H1 (cell line): Measurements from ENCODE around the gene CPLANE1. TPM values are rescaled to one million over a fixed set of nuclear protein-coding genes. Genes with fewer than 3 reads are reported as not detected.

Source experiments
- CTCF ChIA-PET: fragments of 300-600 bp; sonication (Branson Sonifier 250); formaldehyde crosslinking; loops from one replicate; lab custom pipeline; 2021; ENCODE audit not compliant: partially characterized antibody; lab: Charles Lee
- POLR2A ChIA-PET: fragments of 300-600 bp; sonication (Branson Sonifier 250); formaldehyde crosslinking; loops from one replicate; lab custom pipeline; 2021; ENCODE audit warnings: inconsistent platforms; ENCODE audit not compliant: partially characterized antibody; lab: Charles Lee
- DNase-seq, 2 experiments: peaks; one replicate each; pipeline versions ENCODE4 v3.0.0 to v3.0.0-alpha.2; 2010 to 2022; ENCODE audit warnings: low spot score in 2 of 2, low read depth in 1 of 2, mixed read lengths in 1 of 2
- FAIRE-seq: peaks from 2 replicates; lab custom pipeline; 2011; peaks lifted over from hg19 to GRCh38; lab: Jason Lieb, UNC
- H2AFZ ChIP-seq: 2 replicates; pipeline ENCODE4 v1.8.1; 2012; ENCODE audit warnings: low read length, inconsistent platforms
- H2AK5ac ChIP-seq: 2 replicates; pipeline ENCODE4 v1.6.1; 2013; ENCODE audit warnings: low read depth, low read length
- H2BK120ac ChIP-seq: replicated peaks from 2 replicates; pipeline ENCODE3; 2013; ENCODE audit warnings: low read depth, low read length, inconsistent platforms
- H2BK12ac ChIP-seq: 2 replicates; pipeline ENCODE4 v1.6.1; 2013; ENCODE audit warnings: low read depth, low read length
- H2BK15ac ChIP-seq: 2 replicates; pipeline ENCODE4 v1.6.1; 2013; ENCODE audit warnings: low read length
- H2BK20ac ChIP-seq: 2 replicates; pipeline ENCODE4 v1.6.1; 2013; ENCODE audit warnings: low read length
- H2BK5ac ChIP-seq: 2 replicates; pipeline ENCODE4 v1.6.1; 2013; ENCODE audit warnings: low read depth, low read length
- H3K14ac ChIP-seq: 2 replicates; pipeline ENCODE4 v1.6.1; 2013; ENCODE audit warnings: inconsistent platforms; ENCODE audit not compliant: insufficient read length
- H3K18ac ChIP-seq: 2 replicates; pipeline ENCODE4 v1.6.1; 2013; ENCODE audit warnings: low read length; ENCODE audit errors: extremely low read depth
- H3K23ac ChIP-seq: 2 replicates; pipeline ENCODE4 v1.6.1; 2013; ENCODE audit warnings: inconsistent platforms; ENCODE audit not compliant: insufficient read length
- H3K23me2 ChIP-seq: 2 replicates; pipeline ENCODE4 v1.6.1; 2013; ENCODE audit warnings: low read depth, low read length
- H3K27ac ChIP-seq: 2 replicates; pipeline ENCODE4 v1.6.1; 2011; ENCODE audit warnings: low read depth, low read length, inconsistent platforms
- H3K27me3 ChIP-seq, 4 experiments: replicated peaks in 1 of 4; 1 replicate in 1 of 4; 2 replicates in 3 of 4; pipeline versions ENCODE4 v1.6.1 to v1.8.1; 2011 to 2013; ENCODE audit warnings: low read length in 3 of 4, mild to moderate bottlenecking in 3 of 4, inconsistent platforms in 2 of 4, mixed read lengths in 2 of 4, moderate library complexity in 1 of 4; ENCODE audit not compliant: control insufficient read depth in 3 of 4, insufficient read depth in 3 of 4; ENCODE audit errors: extremely low read depth in 1 of 4
- H3K36me3 ChIP-seq, 4 experiments: 2 replicates each; pipeline versions ENCODE4 v1.6.1 to v1.8.1; 2011 to 2013; ENCODE audit warnings: mild to moderate bottlenecking in 4 of 4, low read length in 3 of 4, moderate library complexity in 2 of 4, control low read depth in 1 of 4, inconsistent platforms in 1 of 4; ENCODE audit not compliant: insufficient read depth in 4 of 4, control insufficient read depth in 2 of 4
- H3K4ac ChIP-seq: replicated peaks from 2 replicates; pipeline ENCODE3; 2013; ENCODE audit warnings: low read length, low read depth, mixed read lengths, inconsistent platforms; ENCODE audit not compliant: insufficient read length
- H3K4me1 ChIP-seq, 4 experiments: replicated peaks in 1 of 4; 1 replicate in 1 of 4; 2 replicates in 3 of 4; pipeline versions ENCODE4 v1.6.1 to v1.8.1; 2011 to 2013; ENCODE audit warnings: low read length in 3 of 4, inconsistent platforms in 2 of 4, mixed read lengths in 1 of 4; ENCODE audit not compliant: insufficient read depth in 4 of 4, control insufficient read depth in 3 of 4
- H3K4me2 ChIP-seq, 2 experiments: 2 replicates each; pipeline versions ENCODE4 v1.6.1 to v1.8.1; 2011 to 2013; ENCODE audit warnings: low read depth in 2 of 2, low read length in 2 of 2, control low read depth in 1 of 2, inconsistent platforms in 1 of 2, mild to moderate bottlenecking in 1 of 2; ENCODE audit not compliant: insufficient read depth in 1 of 2
- H3K4me3 ChIP-seq, 4 experiments: fragments of 200-600, 300-600 bp in 1 of 4; sonication (generic), shearing (Covaris generic), sonication (Bioruptor Twin) in 1 of 4; 2 replicates each; pipeline versions ENCODE4 v1.5.1 to v1.8.1; 2011 to 2016; ENCODE audit warnings: low read length in 4 of 4, low read depth in 3 of 4, control low read depth in 2 of 4, inconsistent platforms in 2 of 4, mild to moderate bottlenecking in 2 of 4, mixed read lengths in 1 of 4, moderate library complexity in 1 of 4; ENCODE audit not compliant: insufficient read depth in 2 of 4; ENCODE audit errors: extremely low read depth in 1 of 4
- H3K56ac ChIP-seq: replicated peaks from 2 replicates; pipeline ENCODE3; 2013; ENCODE audit warnings: low read depth, mild to moderate bottlenecking, mixed read lengths, low read length, inconsistent platforms; ENCODE audit not compliant: insufficient read length
- H3K79me1 ChIP-seq: 2 replicates; pipeline ENCODE4 v1.6.1; 2013; ENCODE audit warnings: low read depth, low read length, control low read depth
- H3K79me2 ChIP-seq, 2 experiments: 2 replicates each; pipeline versions ENCODE4 v1.6.1 to v1.8.1; 2012 to 2013; ENCODE audit warnings: low read length in 2 of 2, mild to moderate bottlenecking in 2 of 2, inconsistent platforms in 1 of 2; ENCODE audit not compliant: insufficient read depth in 2 of 2, control insufficient read depth in 1 of 2
- H3K9ac ChIP-seq, 4 experiments: replicated peaks in 1 of 4; 1 replicate in 1 of 4; 2 replicates in 3 of 4; pipeline versions ENCODE4 v1.6.1 to v1.8.1; 2011 to 2013; ENCODE audit warnings: low read depth in 3 of 4, low read length in 3 of 4, control low read depth in 2 of 4, mild to moderate bottlenecking in 2 of 4, moderate library complexity in 2 of 4, inconsistent platforms in 1 of 4; ENCODE audit errors: extremely low read depth in 1 of 4
- H3K9me3 ChIP-seq, 2 experiments: 2 replicates each; pipeline versions ENCODE4 v1.6.1 to v1.8.1; 2012 to 2013; ENCODE audit warnings: mild to moderate bottlenecking in 2 of 2, moderate library complexity in 2 of 2, control low read depth in 1 of 2, inconsistent platforms in 1 of 2, low read depth in 1 of 2, low read length in 1 of 2, mixed read lengths in 1 of 2; ENCODE audit not compliant: insufficient read depth in 2 of 2
- H4K20me1 ChIP-seq, 2 experiments: replicated peaks in 1 of 2; 2 replicates each; pipeline versions ENCODE3 to v1.8.1; 2011 to 2013; ENCODE audit warnings: inconsistent platforms in 2 of 2, low read length in 2 of 2, mild to moderate bottlenecking in 1 of 2; ENCODE audit not compliant: insufficient read depth in 2 of 2, control insufficient read depth in 1 of 2
- H4K5ac ChIP-seq: 2 replicates; pipeline ENCODE4 v1.6.1; 2013; ENCODE audit warnings: low read length, low read depth, mixed read lengths, inconsistent platforms; ENCODE audit not compliant: insufficient read length
- H4K8ac ChIP-seq: 2 replicates; pipeline ENCODE4 v1.8.0; 2013; ENCODE audit warnings: mild to moderate bottlenecking, moderate library complexity, low read length, inconsistent platforms; ENCODE audit not compliant: insufficient read depth; ENCODE audit errors: extremely low read depth
- H4K91ac ChIP-seq: replicated peaks from 2 replicates; pipeline ENCODE3; 2013; ENCODE audit warnings: low read length, mixed read lengths, inconsistent platforms; ENCODE audit not compliant: insufficient read length
- CHD1 ChIP-seq: IDR thresholded peaks from 2 replicates; pipeline ENCODE4 v1.6.1; 2012; ENCODE audit warnings: low read depth, low read length, improper control_type of control experiment
- CHD2 ChIP-seq: IDR thresholded peaks from 2 replicates; pipeline ENCODE4 v1.6.1; 2012; ENCODE audit warnings: low read length, improper control_type of control experiment
- CREB1 ChIP-seq: IDR thresholded peaks from 2 replicates; pipeline ENCODE4 v1.6.1; 2012; ENCODE audit warnings: inconsistent platforms
- MAFK ChIP-seq: IDR thresholded peaks from 2 replicates; pipeline ENCODE4 v1.6.1; 2012; ENCODE audit warnings: low read depth, mild to moderate bottlenecking, improper control_type of control experiment, low read length
- NANOG ChIP-seq: IDR thresholded peaks from 2 replicates; pipeline ENCODE4 v1.6.1; 2011; ENCODE audit warnings: low read length, low read depth, mild to moderate bottlenecking, inconsistent platforms; ENCODE audit not compliant: insufficient read depth, poor library complexity, severe bottlenecking
- NRF1 ChIP-seq: IDR thresholded peaks from 2 replicates; pipeline ENCODE4 v1.6.1; 2011; ENCODE audit warnings: mild to moderate bottlenecking, low read depth, low read length, improper control_type of control experiment
- POU5F1 ChIP-seq: IDR thresholded peaks from 2 replicates; pipeline ENCODE4 v1.6.1; 2011; ENCODE audit warnings: low read depth, mild to moderate bottlenecking, low read length, moderate library complexity
- RFX5 ChIP-seq: IDR thresholded peaks from 2 replicates; pipeline ENCODE4 v1.6.1; 2011; ENCODE audit warnings: low read depth, low read length, improper control_type of control experiment, borderline replicate concordance
- RXRA ChIP-seq: IDR thresholded peaks from 2 replicates; pipeline ENCODE4 v1.6.1; 2011; ENCODE audit warnings: low read depth, mild to moderate bottlenecking, low read length, moderate library complexity; ENCODE audit not compliant: insufficient read depth
- SAP30 ChIP-seq: fragments of 300-600 bp; sonication (generic); IDR thresholded peaks from 2 replicates; pipeline ENCODE4 v1.7.1; 2012; ENCODE audit warnings: low read length, moderate library complexity, mild to moderate bottlenecking, inconsistent platforms; ENCODE audit not compliant: insufficient read depth, insufficient replicate concordance
- SP4 ChIP-seq: IDR thresholded peaks from 2 replicates; pipeline ENCODE4 v1.6.1; 2012; ENCODE audit warnings: low read length, inconsistent platforms
- WGBS, 2 experiments: shearing (Covaris generic) in 1 of 2; methylation state at CpG; one replicate each; pipeline versions ENCODE4 v1.1.6 to v1.1.7; 2013 to 2015; ENCODE audit warnings: low lambda C conversion rate in 2 of 2, mixed read lengths in 2 of 2, inconsistent platforms in 1 of 2, low coverage in 1 of 2, missing lambda C conversion rate in 1 of 2; ENCODE audit not compliant: insufficient replicate concordance in 2 of 2, insufficient coverage in 1 of 2, insufficient read length in 1 of 2; ENCODE audit errors: extremely low coverage in 1 of 2, missing lambda C conversion rate in 1 of 2; 5-methylcytosine and 5-hydroxymethylcytosine counted together
- polyA plus RNA-seq, 7 experiments: library from polyadenylated mRNA; depleted of rRNA in 3 of 7; stranded (reverse) in 5 of 7; unstranded in 2 of 7; fragments of >200 nt in 5 of 7; fragments of 200-250 nt in 2 of 7; gene quantifications; 1 replicate in 5 of 7; 2 replicates in 1 of 7; 4 replicates in 1 of 7; pipeline versions ENCODE4 v1.2.1 to v1.2.3, GENCODE V29; 2011 to 2013; ENCODE audit warnings: missing spikeins in 2 of 7, mixed read lengths in 2 of 7
- total RNA-seq: library from RNA; stranded (reverse); fragmentation: NEBNext Ultra II Directional; extraction: Animal tissue kit (Norgen Biotek cat#: 25700); gene quantifications from 2 replicates; pipeline ENCODE4 v1.2.1, GENCODE V29; 2021
- TF ChIP-seq, protein P1 (sequence below), 3 experiments: IDR thresholded peaks; 1 replicate in 2 of 3; 2 replicates in 1 of 3; pipeline versions ENCODE4 v1.5.1 to v1.6.1; 2011; ENCODE audit warnings: low read length in 3 of 3, mild to moderate bottlenecking in 3 of 3, inconsistent platforms in 2 of 3, low read depth in 1 of 3, moderate library complexity in 1 of 3; ENCODE audit not compliant: insufficient read depth in 1 of 3; ENCODE audit errors: control extremely low read depth in 1 of 3

CPLANE1 gene
- total and polyA plus RNA-seq, 2 of the 8 experiments (the other 6 are each of a cell fraction or from before 2014, with no cell fraction given), result 2.2 to 8.8 TPM

DNA sequence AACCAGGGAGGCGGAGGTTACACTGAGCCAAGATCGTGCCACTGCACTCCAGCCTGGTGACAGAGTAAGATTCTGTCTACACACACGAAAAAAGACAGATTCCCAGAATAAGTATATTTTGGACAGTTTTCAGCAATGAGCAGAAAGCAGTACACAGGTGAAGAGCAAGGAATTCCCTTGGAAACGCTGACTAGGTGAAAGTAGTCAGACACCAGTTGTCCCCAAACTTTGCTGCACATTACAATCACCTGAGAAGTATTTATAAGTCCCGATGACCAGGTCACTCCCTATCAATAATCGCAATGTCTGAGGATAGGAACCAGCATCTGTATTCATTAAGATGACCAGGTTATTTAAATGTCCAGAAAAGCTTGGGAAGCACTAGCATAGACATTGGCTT lies 78.3 kb downstream of the CPLANE1 start:
- Histone ChIP-seq H3K23ac (no peak overlapping the region), H3K56ac (no peak overlapping the region), H3K4ac (no peak overlapping the region), H2AK5ac (no peak overlapping the region), H3K9ac (no peak overlapping the region), H4K20me1 (no peaks in the 10 kb centered on the region), H2BK12ac (no peak overlapping the region), H2BK20ac (no peak overlapping the region), H2AFZ (no peak overlapping the region), H3K23me2 (no peaks in the 10 kb centered on the region), H3K14ac (no peak overlapping the region), H4K8ac (no peak overlapping the region), H3K36me3 (peaks cover 0 to 9% (median 2%) of the 10 kb centered on the region in 4 experiments; a peak in 5 of 8 replicates), H3K79me1 (no peaks in the 10 kb centered on the region), H3K4me2 (no peak overlapping the region), H3K4me1 (no peaks in the 10 kb centered on the region), H3K18ac (no peak overlapping the region), H3K27me3 (no peaks in the 10 kb centered on the region), H4K91ac (no peak overlapping the region), H2BK15ac (no peak overlapping the region), H3K4me3 (no peak overlapping the region), H3K27ac (no peak overlapping the region), H3K79me2 (no peaks in the 10 kb centered on the region), H4K5ac (no peak overlapping the region), H2BK120ac (no peak overlapping the region), H2BK5ac (no peak overlapping the region), H3K9me3 (no peaks in the 10 kb centered on the region)
- no peak for DNase-seq
- POLR2A ChIA-PET, result no interaction called here
- 95% methylated on average over 6 of the region's 6 CpGs; no CpG with 5 or more reads in 1 of the 2 experiments for WGBS, 2 experiments
- no peak for FAIRE-seq
- CTCF ChIA-PET, result interaction anchor here (0.6 kb wide), 1 partner anchor 32 kb away, joined by 4 read pairs; no protein-coding TSS in a partner anchor
- TF ChIP-seq CHD2 (no peak), SP4 (no peak), POU5F1 (no peak), CHD1 (no peak), NANOG (no peak), RFX5 (no peak), MAFK (no peak), RXRA (no peak), NRF1 (no peak), SAP30 (no peak), CREB1 (no peak)
- TF ChIP-seq, protein P1, sequence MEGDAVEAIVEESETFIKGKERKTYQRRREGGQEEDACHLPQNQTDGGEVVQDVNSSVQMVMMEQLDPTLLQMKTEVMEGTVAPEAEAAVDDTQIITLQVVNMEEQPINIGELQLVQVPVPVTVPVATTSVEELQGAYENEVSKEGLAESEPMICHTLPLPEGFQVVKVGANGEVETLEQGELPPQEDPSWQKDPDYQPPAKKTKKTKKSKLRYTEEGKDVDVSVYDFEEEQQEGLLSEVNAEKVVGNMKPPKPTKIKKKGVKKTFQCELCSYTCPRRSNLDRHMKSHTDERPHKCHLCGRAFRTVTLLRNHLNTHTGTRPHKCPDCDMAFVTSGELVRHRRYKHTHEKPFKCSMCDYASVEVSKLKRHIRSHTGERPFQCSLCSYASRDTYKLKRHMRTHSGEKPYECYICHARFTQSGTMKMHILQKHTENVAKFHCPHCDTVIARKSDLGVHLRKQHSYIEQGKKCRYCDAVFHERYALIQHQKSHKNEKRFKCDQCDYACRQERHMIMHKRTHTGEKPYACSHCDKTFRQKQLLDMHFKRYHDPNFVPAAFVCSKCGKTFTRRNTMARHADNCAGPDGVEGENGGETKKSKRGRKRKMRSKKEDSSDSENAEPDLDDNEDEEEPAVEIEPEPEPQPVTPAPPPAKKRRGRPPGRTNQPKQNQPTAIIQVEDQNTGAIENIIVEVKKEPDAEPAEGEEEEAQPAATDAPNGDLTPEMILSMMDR (IDR thresholded peaks at IDR 0.05; ENCODE audit: control extremely low read depth in 1 of 3, insufficient read depth in 1 of 3, low read depth in 1 of 3, low read length in 3 of 3), result no peak
